Subcutaneous abdominal adipose tissue (tissue), 5 donors: ENCODE measurements around the gene SP6.

Experiments
- H3K27ac ChIP-seq: one replicate; pipeline ENCODE4 v1.7.0; 2013; ENCODE audit warnings: low read depth, mild to moderate bottlenecking, inconsistent platforms, low read length, moderate library complexity
- H3K27me3 ChIP-seq, 5 donors: one replicate each; pipeline ENCODE4 v1.7.0; 2013; ENCODE audit warnings: low read length in 5 of 5, inconsistent platforms in 1 of 5; ENCODE audit not compliant: control insufficient read depth in 5 of 5, insufficient read depth in 4 of 5
- H3K36me3 ChIP-seq, 5 donors: one replicate each; pipeline ENCODE4 v1.7.0; 2013; ENCODE audit warnings: low read length in 5 of 5; ENCODE audit not compliant: control insufficient read depth in 5 of 5, insufficient read depth in 5 of 5
- H3K4me1 ChIP-seq, 5 donors: one replicate each; pipeline ENCODE4 v1.7.0; 2013; ENCODE audit warnings: low read length in 5 of 5, mild to moderate bottlenecking in 3 of 5, moderate library complexity in 1 of 5; ENCODE audit not compliant: control insufficient read depth in 5 of 5, insufficient read depth in 5 of 5
- H3K4me3 ChIP-seq, 5 donors: one replicate each; pipeline ENCODE4 v1.7.0; 2013; ENCODE audit warnings: low read length in 5 of 5, low read depth in 1 of 5
- H3K9ac ChIP-seq, 5 donors: one replicate each; pipeline ENCODE4 v1.7.0; 2013; ENCODE audit warnings: low read length in 5 of 5, mild to moderate bottlenecking in 4 of 5, moderate library complexity in 3 of 5
- H3K9me3 ChIP-seq, 5 donors: one replicate each; pipeline ENCODE4 v1.7.0; 2013; ENCODE audit warnings: low read length in 5 of 5; ENCODE audit not compliant: control insufficient read depth in 5 of 5
- donor health status: healthy.
- donor health status: healthy.
- donor health status: healthy.
- donor health status: healthy.
- donor health status: healthy.

Gene SP6

GRCh38 chr17:47879776-47880454 is 29.0 kb upstream of the SP6 start:
- Histone ChIP-seq H3K4me1 (peaks cover 10 to 43% (median 32%) of the 10 kb centered on the region in 5 donors), H3K27ac (no peak overlapping the region), H3K36me3 (no peaks in the 10 kb centered on the region), H3K27me3 (peaks cover 0 to 15% (median 5%) of the 10 kb centered on the region in 5 donors), H3K4me3 (no peak overlapping the region), H3K9me3 (no peaks in the 10 kb centered on the region), H3K9ac (no peak overlapping the region)

- Histone ChIP-seq H3K27me3 (peaks cover 0 to 15% (median 5%) of the 10 kb centered on the region in 5 donors), H3K27ac (no peak overlapping the region), H3K4me3 (no peak overlapping the region), H3K9ac (no peak overlapping the region), H3K4me1 (peaks cover 10 to 38% (median 28%) of the 10 kb centered on the region in 5 donors), H3K36me3 (no peaks in the 10 kb centered on the region), H3K9me3 (no peaks in the 10 kb centered on the region)
Measured at GRCh38 chr17:47879028-47879585, 28.1 kb upstream of the SP6 start.

GRCh38 chr17:47878203-47879027 is 27.5 kb upstream of the SP6 start:
- Histone ChIP-seq H3K4me3 (no peak overlapping the region), H3K9me3 (no peaks in the 10 kb centered on the region), H3K27ac (no peak overlapping the region), H3K9ac (no peak overlapping the region), H3K4me1 (peaks cover 10 to 31% (median 25%) of the 10 kb centered on the region in 5 donors), H3K36me3 (no peaks in the 10 kb centered on the region), H3K27me3 (peaks cover 0 to 15% (median 5%) of the 10 kb centered on the region in 5 donors)

- Histone ChIP-seq H3K4me3 (no peak overlapping the region), H3K27ac (no peak overlapping the region), H3K27me3 (peaks cover 6 to 23% (median 11%) of the 10 kb centered on the region in 5 donors), H3K36me3 (no peaks in the 10 kb centered on the region), H3K4me1 (peaks cover 8 to 23% (median 21%) of the 10 kb centered on the region in 5 donors), H3K9ac (no peak overlapping the region), H3K9me3 (no peaks in the 10 kb centered on the region)
Measured at GRCh38 chr17:47877368-47878034, 26.5 kb upstream of the SP6 start.

- H3K36me3 ChIP-seq, result no peaks in the 10 kb centered on the region
- H3K4me1 ChIP-seq, result peaks cover 3 to 21% (median 12%) of the 10 kb centered on the region in 5 donors
- peak overlapping the region in 1 of 5 donors; percentile 21 for H3K9ac ChIP-seq
- H3K27me3 ChIP-seq, result peaks cover 13 to 38% (median 20%) of the 10 kb centered on the region in 5 donors
- peak overlapping the region in 1 of 5 donors; percentile 13 for H3K4me3 ChIP-seq
- H3K9me3 ChIP-seq, result no peaks in the 10 kb centered on the region
- H3K27ac ChIP-seq, result no peak overlapping the region
Measured at GRCh38 chr17:47875011-47875985, 24.3 kb upstream of the SP6 start.

- Histone ChIP-seq H3K36me3 (no peaks in the 10 kb centered on the region), H3K9me3 (no peaks in the 10 kb centered on the region), H3K27me3 (peaks cover 20 to 49% (median 30%) of the 10 kb centered on the region in 5 donors), H3K27ac (no peak overlapping the region), H3K9ac (no peak overlapping the region), H3K4me1 (peaks cover 3 to 21% (median 12%) of the 10 kb centered on the region in 5 donors), H3K4me3 (no peak overlapping the region)
Measured at GRCh38 chr17:47873200-47874090, 22.5 kb upstream of the SP6 start.

GRCh38 chr17:47872651-47873161 is 21.7 kb upstream of the SP6 start:
- H3K4me3 ChIP-seq, result no peak overlapping the region

GRCh38 chr17:47872019-47872650 is 21.2 kb upstream of the SP6 start:
- Histone ChIP-seq H3K9ac (no peak overlapping the region), H3K27me3 (peaks cover 24 to 51% (median 31%) of the 10 kb centered on the region in 5 donors), H3K9me3 (no peaks in the 10 kb centered on the region), H3K27ac (no peak overlapping the region), H3K36me3 (no peaks in the 10 kb centered on the region), H3K4me3 (no peak overlapping the region), H3K4me1 (peaks cover 3 to 21% (median 12%) of the 10 kb centered on the region in 5 donors)

More at GRCh38 chr17:47872651-47873161, 21.7 kb upstream of the SP6 start:
- Histone ChIP-seq H3K9me3 (no peaks in the 10 kb centered on the region), H3K36me3 (no peaks in the 10 kb centered on the region), H3K27me3 (peaks cover 25 to 50% (median 31%) of the 10 kb centered on the region in 5 donors), H3K27ac (no peak overlapping the region), H3K9ac (no peak overlapping the region), H3K4me1 (peaks cover 3 to 21% (median 12%) of the 10 kb centered on the region in 5 donors)
